SK-N-MC (cell line): Measurements from ENCODE around the gene DIDO1.
A peak's percentile ranks its signal among the peaks of the same experiment; 100 is the strongest.
"Not testable (repeated sequence)": the region's sequence is repeated elsewhere in the genome, so short reads cannot be mapped to it uniquely, and the experiment has no call there.

Source experiments
- DNase-seq: peaks from one replicate; pipeline ENCODE4 v3.0.0-alpha.2; 2011; ENCODE audit warnings: low read depth, low spot score
- H3K27ac ChIP-seq: fragments of 200-600 bp; sonication (generic); 2 replicates; pipeline ENCODE4 v1.5.1; 2016; ENCODE audit warnings: mixed run types
- H3K36me3 ChIP-seq: fragments of 200-600 bp; sonication (generic); 2 replicates; pipeline ENCODE4 v1.6.1; 2017; ENCODE audit warnings: antibody characterized with exemption, low read length, mixed read lengths; ENCODE audit not compliant: insufficient read depth
- H3K4me3 ChIP-seq: fragments of 200-600 bp; sonication (generic); 2 replicates; pipeline ENCODE4 v1.5.1; 2016
- H3K9ac ChIP-seq: fragments of 200-600 bp; sonication (generic); 2 replicates; pipeline ENCODE4 v1.8.0; 2017; ENCODE audit warnings: mixed run types, mixed read lengths; ENCODE audit not compliant: insufficient read length
- H3K9me3 ChIP-seq: fragments of 200-600 bp; sonication (generic); 2 replicates; pipeline ENCODE4 v1.6.1; 2017; ENCODE audit warnings: low read depth, mild to moderate bottlenecking, antibody characterized with exemption, low read length, moderate library complexity, mixed read lengths
- EZH2 ChIP-seq: fragments of 200-600 bp; sonication (generic); IDR thresholded peaks from one replicate; pipeline ENCODE4 v1.6.1; 2017; ENCODE audit warnings: antibody characterized with exemption
- FOXP2 ChIP-seq: optimal IDR thresholded peaks from 2 replicates; pipeline ENCODE3; 2011; ENCODE audit warnings: mild to moderate bottlenecking, moderate library complexity; ENCODE audit not compliant: insufficient read depth; ENCODE audit errors: extremely low read length, control extremely low read depth
- POLR2AphosphoS5 ChIP-seq: IDR thresholded peaks from 2 replicates; pipeline ENCODE4 v1.6.1; 2012; ENCODE audit warnings: mild to moderate bottlenecking, low read depth, low read length, borderline replicate concordance

The DIDO1 gene

DNA sequence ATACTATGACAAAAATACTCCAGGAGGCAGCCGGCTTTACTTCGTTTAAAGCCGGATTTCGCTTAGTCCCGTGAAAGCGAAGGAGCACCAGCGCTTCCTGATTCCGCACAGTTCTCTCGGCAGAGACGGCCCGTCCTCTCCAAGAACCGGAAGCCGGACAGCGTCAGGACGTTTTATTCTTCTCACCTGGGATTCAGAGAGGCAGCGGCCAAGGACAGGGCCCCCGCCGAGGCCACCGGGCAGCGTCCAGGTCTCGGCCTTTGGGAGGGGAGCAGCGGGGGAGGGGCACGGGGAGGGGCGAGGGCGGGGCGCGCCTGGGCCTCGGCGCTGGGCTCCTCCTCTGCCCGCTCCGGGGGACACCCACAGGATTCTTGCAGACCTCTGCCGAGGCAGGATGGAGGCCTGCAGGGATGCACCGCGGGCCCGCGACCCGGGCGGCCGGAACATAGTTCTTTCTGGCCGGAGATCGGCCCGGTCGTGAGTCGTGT, 2.8 kb upstream of the DIDO1 start:
- Histone ChIP-seq H3K9me3 (no peaks in the 10 kb centered on the region), H3K27ac (0 out of 2 replicates have a peak overlapping the region, but pooled peaks have one; percentile 42), H3K4me3 (no peak overlapping the region), H3K36me3 (peaks cover 19% of the 10 kb centered on the region), H3K9ac (no peak overlapping the region)
- TF ChIP-seq POLR2AphosphoS5 (no peak), FOXP2 (no peak), EZH2 (no peak)
- no peak for DNase-seq

DNA sequence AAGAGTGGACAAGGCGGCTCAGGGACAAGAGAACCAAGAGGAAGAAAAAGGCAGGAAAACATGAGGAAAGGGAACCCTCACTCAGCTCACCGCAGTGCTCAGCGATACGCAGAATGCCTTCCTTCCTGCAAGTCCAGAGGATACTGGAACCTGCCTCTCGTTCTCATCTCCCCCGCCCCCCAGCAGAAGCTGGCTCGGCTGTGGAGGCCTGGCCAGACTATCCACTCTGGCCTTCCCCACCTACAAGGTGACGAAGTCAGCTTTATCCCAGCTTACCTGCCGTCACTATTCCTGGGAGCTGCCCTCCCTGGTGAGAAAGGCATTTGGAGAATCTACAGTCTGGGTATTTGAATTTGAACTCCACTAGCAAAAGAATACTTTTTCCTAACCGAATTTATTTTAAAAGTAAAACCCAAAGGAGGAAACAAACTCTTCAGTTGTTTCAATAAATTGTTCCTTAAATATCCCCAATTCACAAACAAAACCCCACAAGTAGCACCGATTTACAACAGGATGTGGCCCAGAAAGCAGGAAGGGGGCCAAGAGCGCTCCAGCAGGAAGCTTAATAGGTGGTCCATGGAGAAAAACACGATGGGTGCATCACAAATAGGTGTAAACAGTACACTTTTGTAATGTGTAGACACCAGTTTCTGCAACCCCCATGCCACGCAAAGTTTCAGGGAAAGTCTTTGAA, 2.1 kb upstream of the DIDO1 start:
- H3K9ac ChIP-seq = peak overlapping the region; percentile 12
- no peak overlapping the region for H3K4me3 ChIP-seq
- H3K36me3 ChIP-seq = peaks cover 12% of the 10 kb centered on the region
- H3K9me3 ChIP-seq = no peaks in the 10 kb centered on the region
- no peak for TF ChIP-seq POLR2AphosphoS5
- DNase-seq = no peak
- 0 out of 2 replicates have a peak overlapping the region, but pooled peaks have one; percentile 42 for H3K27ac ChIP-seq

GRCh38 chr20:62927128-62927705, 912 bp upstream of the DIDO1 start:
- Histone ChIP-seq H3K9me3 (no peaks in the 10 kb centered on the region), H3K9ac (peak overlapping the region; percentile 98), H3K27ac (no peak overlapping the region), H3K36me3 (0 out of 2 replicates have a peak, but pooled peaks cover 3% of the 10 kb centered on the region), H3K4me3 (peak overlapping the region; percentile 91)
- no peak for DNase-seq
- TF ChIP-seq FOXP2 = no peak

DNA sequence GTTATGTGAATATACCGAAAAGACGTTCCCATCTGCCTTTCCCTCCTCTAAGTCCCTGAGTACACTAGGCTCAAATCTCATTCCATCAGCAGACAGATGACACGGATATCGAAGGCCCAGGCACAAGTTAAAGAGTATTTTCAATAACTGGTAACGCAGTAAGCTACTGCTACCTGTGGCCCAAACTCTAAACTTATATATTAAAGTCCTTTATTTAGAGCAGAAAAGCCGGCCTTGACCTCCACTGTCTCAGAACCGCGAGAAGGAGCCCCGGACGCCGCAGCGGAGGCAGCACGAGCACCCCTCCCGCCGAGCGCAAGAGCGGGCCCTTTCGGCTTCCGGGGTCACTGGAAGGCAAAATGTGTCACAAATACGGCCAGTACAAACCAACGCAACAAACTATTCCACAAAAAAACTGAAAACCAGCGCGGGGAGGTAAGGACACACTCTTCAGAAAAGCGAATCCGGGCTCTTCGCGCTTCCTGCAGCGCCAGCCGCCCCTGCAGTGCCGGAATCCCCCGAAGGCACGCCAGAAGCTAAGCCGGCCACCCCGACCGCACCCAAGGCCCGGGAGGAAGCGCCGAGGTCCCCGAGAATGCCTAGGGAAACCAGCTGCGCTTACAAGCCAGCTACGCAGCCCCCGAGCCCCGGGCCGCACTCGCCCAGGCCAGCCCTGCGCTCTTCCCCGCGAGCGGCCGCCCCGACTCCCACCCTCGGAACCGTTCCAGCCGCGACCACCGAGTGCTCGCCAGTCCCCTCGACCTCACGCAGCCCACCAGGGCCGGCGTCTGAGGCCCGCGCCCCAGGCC, 681 bp downstream of the DIDO1 start:
- H3K27ac ChIP-seq = peak overlapping the region; percentile 86
- DNase-seq = no peak
- no peaks in the 10 kb centered on the region for H3K36me3 ChIP-seq
- peak overlapping the region; percentile 98 for H3K9ac ChIP-seq
- H3K9me3 ChIP-seq = no peaks in the 10 kb centered on the region
- TF ChIP-seq EZH2 (no peak), POLR2AphosphoS5 (no peak; the same call in 1 of the 2 replicates), FOXP2 (no peak)
- H3K4me3 ChIP-seq = peak overlapping the region; percentile 91

DNA sequence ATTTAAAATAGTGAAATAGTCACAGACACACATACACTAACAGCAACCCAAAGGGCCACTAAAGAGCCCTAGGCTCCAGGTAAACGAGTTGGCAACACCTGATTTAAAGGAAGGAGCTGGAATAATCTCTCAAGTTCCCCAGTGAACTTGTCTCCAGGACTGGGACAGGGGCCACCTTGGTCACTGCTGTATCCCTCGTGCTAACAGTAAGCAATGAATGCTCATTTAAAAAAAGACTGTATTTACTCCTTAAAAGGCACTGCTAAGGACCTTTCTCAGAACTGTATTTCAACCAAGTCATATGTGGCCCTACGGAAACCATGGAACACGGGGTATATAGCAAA, 1.3 kb downstream of the DIDO1 start:
- Histone ChIP-seq H3K27ac (peak overlapping the region; percentile 29; the same call in 1 of the 2 replicates), H3K9ac (peak overlapping the region; percentile 98), H3K9me3 (no peaks in the 10 kb centered on the region), H3K4me3 (peak overlapping the region; percentile 91), H3K36me3 (no peaks in the 10 kb centered on the region)
- TF ChIP-seq EZH2 = no peak
- TF ChIP-seq POLR2AphosphoS5 = no peak
- no peak for TF ChIP-seq FOXP2
- no peak for DNase-seq

DNA sequence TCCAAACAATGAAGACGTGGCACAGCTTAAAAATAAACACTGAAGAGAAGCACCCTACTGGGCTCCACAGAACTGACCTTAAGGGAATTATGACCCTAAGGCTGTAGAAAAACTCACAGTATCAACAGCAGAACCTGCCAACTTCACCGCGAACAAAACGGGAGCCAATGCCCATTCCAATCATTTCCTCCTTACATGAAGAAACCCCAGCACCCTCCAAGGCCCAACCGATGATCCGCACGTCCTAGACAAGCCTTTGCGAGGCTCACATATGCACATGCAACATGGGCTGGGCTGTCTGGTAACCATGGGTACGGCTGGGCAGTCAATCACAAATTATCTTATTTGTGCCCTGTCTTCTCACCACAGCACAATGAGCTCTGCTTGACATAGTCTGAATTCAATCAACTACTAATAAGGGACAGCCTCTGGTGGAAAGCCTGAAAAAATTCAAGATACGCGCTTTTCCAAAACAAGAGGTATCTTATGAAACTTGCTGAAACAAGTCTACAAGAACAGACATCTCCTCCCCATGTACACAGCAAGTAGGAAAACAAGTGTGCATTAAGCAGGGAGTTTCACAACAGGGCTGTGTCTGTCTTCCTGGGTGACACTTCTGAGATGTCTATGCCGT, 1.7 kb downstream of the DIDO1 start:
- H3K36me3 ChIP-seq = no peaks in the 10 kb centered on the region
- H3K9me3 ChIP-seq = no peaks in the 10 kb centered on the region
- TF ChIP-seq FOXP2 (no peak), POLR2AphosphoS5 (no peak), EZH2 (no peak)
- peak overlapping the region; percentile 98 for H3K9ac ChIP-seq
- H3K27ac ChIP-seq = peak overlapping the region; percentile 29; the same call in 1 of the 2 replicates
- no peak for DNase-seq
- peak overlapping the region; percentile 91 for H3K4me3 ChIP-seq

DNA sequence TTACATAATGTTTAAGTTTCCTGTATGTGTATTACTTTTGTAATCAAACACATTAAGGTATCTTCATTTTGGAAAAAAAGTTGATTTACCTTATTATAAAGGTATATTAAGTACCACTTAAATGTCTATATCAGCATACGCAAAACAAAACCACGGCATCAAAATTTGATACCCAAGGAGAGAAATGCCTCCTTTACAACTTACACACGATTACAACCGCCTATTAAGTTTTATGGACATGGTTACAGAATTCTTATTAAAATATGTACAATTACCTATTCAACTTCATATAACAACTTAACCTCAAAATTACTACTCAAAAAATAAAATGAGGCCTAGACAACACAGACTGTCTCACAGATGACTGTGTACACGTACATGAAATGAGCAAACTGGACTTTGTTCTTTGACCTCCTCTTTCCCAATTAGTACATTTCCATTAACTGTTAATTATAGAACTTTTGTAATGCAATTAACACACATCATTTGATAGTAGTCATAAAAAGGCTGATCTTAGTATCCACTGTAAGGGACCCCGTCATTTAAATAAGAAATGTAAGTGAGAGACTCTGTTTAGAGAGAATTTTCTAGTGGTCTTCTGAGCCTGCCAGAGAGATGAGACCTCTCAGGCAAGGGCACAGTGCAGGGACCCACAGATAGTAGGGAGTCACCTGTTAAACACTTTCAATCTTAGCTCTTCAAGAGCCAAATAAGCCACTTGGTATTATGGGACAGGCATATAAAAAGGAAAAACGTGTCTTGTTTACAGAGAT, 2.5 kb downstream of the DIDO1 start:
- H3K9me3 ChIP-seq = no peaks in the 10 kb centered on the region
- H3K27ac ChIP-seq = 0 out of 2 replicates have a peak overlapping the region, but pooled peaks have one; percentile 1
- peak overlapping the region; percentile 91 for H3K4me3 ChIP-seq
- H3K9ac ChIP-seq = peak overlapping the region; percentile 98
- no peaks in the 10 kb centered on the region for H3K36me3 ChIP-seq
- no peak for DNase-seq
- no peak for TF ChIP-seq EZH2
- no peak for TF ChIP-seq POLR2AphosphoS5
- TF ChIP-seq FOXP2 = no peak

GRCh38 chr20:62923059-62923668, 3.1 kb downstream of the DIDO1 start:
- H3K27ac ChIP-seq = 0 out of 2 replicates have a peak overlapping the region, but pooled peaks have one; percentile 0
- peak overlapping the region; percentile 91; the same call in 1 of the 2 replicates for H3K4me3 ChIP-seq
- H3K9me3 ChIP-seq, H3K36me3 ChIP-seq, DNase-seq, H3K9ac ChIP-seq: not testable (repeated sequence)
